ENCODE measurements around the gene GTPBP3. TPM values are rescaled to one million over a fixed set of nuclear protein-coding genes. Genes with fewer than 3 reads are reported as not detected.

GTPBP3 gene
- total and polyA plus RNA-seq, 2 of the 13 experiments (the other 11 are each of a cell fraction or from before 2014, with no cell fraction given), result 17.5 to 30.0 TPM

GRCh38 chr19:17336872-17337674 lies at the start of gene GTPBP3 (continued):
- peak; percentile 75; the same call in 1 of the 2 replicates for TF ChIP-seq ZBTB26 (CRISPR knock-in tag; IDR thresholded peaks at IDR 0.05; ENCODE audit: borderline replicate concordance)
- TF ChIP-seq MED1 (CRISPR knock-in tag; IDR thresholded peaks at IDR 0.05), result peak; percentile 6
- no peak for TF ChIP-seq SATB2 (CRISPR knock-in tag; IDR thresholded peaks at IDR 0.05)
- TF ChIP-seq ZNF549 (CRISPR knock-in tag; IDR thresholded peaks at IDR 0.05), result no peak
- peak; percentile 78 for TF ChIP-seq RBFOX2 (IDR thresholded peaks at IDR 0.05; ENCODE audit: low read depth, low read length)
- no peak for TF ChIP-seq ZNF18 (CRISPR knock-in tag; IDR thresholded peaks at IDR 0.05; ENCODE audit: insufficient replicate concordance)
- TF ChIP-seq SP2 (CRISPR knock-in tag; IDR thresholded peaks at IDR 0.05), result peak; percentile 97
- no peak for TF ChIP-seq GATAD2A (CRISPR knock-in tag; IDR thresholded peaks at IDR 0.05)
- TF ChIP-seq ZSCAN5A (CRISPR knock-in tag; IDR thresholded peaks at IDR 0.05; ENCODE audit: borderline replicate concordance), result 0 out of 2 replicates have a peak, but pooled peaks have one; percentile 53
- no peak for TF ChIP-seq FOXC1 (CRISPR knock-in tag; IDR thresholded peaks at IDR 0.05; ENCODE audit: borderline replicate concordance)
- no peak for TF ChIP-seq MTF1 (CRISPR knock-in tag; IDR thresholded peaks at IDR 0.05)
- no peak for TF ChIP-seq HMGA1 (CRISPR knock-in tag; conservative IDR thresholded peaks at IDR 0.05)
- TF ChIP-seq MAF1 (CRISPR knock-in tag; IDR thresholded peaks at IDR 0.05; ENCODE audit: borderline replicate concordance), result 0 out of 2 replicates have a peak, but pooled peaks have one; percentile 6
- peak; percentile 87 for TF ChIP-seq ZMYM3 (CRISPR knock-in tag; IDR thresholded peaks at IDR 0.05)
- TF ChIP-seq ZNF773 (CRISPR knock-in tag; IDR thresholded peaks at IDR 0.05; ENCODE audit: borderline replicate concordance), result no peak
- no peak for TF ChIP-seq DBP (CRISPR knock-in tag; IDR thresholded peaks at IDR 0.05; ENCODE audit: not compliant biosample characterization)
- peak; percentile 51 for TF ChIP-seq SALL1 (CRISPR knock-in tag; IDR thresholded peaks at IDR 0.05)
- no peak; the same call in 1 of the 2 replicates for TF ChIP-seq HNF4A (CRISPR knock-in tag; IDR thresholded peaks at IDR 0.05)
- 0 out of 2 replicates have a peak, but pooled peaks have one; percentile 43 for TF ChIP-seq SNAPC5 (CRISPR knock-in tag; IDR thresholded peaks at IDR 0.05; ENCODE audit: borderline replicate concordance)
- TF ChIP-seq ZSCAN9 (CRISPR knock-in tag; IDR thresholded peaks at IDR 0.05; ENCODE audit: borderline replicate concordance), result peak; percentile 64; the same call in 1 of the 2 replicates
- TF ChIP-seq ZBTB33 (CRISPR knock-in tag; IDR thresholded peaks at IDR 0.05), result peak; percentile 37; the same call in 1 of the 2 replicates
- TF ChIP-seq TEAD3 (CRISPR knock-in tag; optimal IDR thresholded peaks at IDR 0.05; ENCODE audit: borderline replicate concordance), result peak; percentile 81
